Mucosa of gallbladder (tissue), 1 donor: ENCODE results near the gene TTC31. TPM values are rescaled to one million over a fixed set of nuclear protein-coding genes. Genes with fewer than 3 reads are reported as not detected.
"Not testable (repeated sequence)": the region's sequence is repeated elsewhere in the genome, so short reads cannot be mapped to it uniquely, and the experiment has no call there.

Experiments
- DNase-seq: peaks from one replicate; pipeline ENCODE4 v3.0.0-alpha.2; 2020; ENCODE audit warnings: low spot score
- total RNA-seq: library from RNA; stranded (reverse); gene quantifications from one replicate; pipeline ENCODE4 v1.2.1, GENCODE V29; 2021
- donor health status: DM: no; HTN: no; CAD: no.

TTC31 gene
- total RNA-seq, 1 donor from 2014 or later = 41.0 TPM

DNA sequence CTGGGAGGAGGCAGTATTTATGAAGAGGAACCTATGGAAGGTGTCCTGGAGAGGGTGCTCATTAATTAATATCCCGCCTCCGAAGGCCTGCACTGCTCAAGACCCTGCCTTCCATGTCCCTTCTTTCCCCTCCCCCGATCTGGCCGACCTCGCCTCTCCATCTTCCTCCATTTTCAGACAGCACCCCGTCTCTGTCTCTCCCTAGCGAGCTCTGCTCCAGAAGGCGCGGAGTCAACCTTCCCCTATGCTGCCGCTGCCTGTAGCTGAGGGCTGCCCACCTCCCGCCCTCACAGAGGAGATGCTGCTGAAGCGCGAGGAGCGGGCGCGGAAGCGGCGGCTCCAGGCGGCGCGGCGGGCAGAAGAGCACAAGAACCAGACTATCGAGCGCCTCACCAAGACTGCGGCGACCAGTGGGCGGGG lies 25.7 kb upstream of the TTC31 start:
- no peak for DNase-seq

DNA sequence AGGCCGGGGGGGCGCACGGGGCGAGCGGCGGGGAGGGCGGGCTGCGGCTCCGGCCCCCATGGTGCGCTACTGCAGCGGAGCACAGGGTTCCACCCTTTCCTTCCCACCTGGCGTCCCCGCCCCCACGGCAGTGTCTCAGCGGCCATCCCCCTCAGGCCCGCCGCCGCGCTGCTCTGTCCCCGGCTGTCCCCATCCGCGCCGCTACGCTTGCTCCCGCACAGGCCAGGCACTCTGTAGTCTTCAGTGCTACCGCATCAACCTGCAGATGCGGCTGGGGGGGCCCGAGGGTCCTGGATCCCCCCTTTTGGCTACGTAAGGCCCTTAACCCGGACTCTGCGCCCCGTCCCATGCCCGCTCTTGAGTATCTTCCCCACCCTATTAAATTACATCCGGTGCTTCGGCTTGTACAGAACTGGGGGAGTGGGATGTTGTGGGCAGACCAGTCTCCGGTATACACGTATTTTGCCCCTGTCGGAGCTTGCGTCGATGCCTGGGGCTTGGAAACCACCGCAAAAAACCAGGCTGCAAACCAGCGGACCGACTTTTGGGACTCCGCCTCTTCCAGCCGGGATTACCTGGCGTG lies 25.2 kb upstream of the TTC31 start:
- DNase-seq = peak; percentile 63

DNA sequence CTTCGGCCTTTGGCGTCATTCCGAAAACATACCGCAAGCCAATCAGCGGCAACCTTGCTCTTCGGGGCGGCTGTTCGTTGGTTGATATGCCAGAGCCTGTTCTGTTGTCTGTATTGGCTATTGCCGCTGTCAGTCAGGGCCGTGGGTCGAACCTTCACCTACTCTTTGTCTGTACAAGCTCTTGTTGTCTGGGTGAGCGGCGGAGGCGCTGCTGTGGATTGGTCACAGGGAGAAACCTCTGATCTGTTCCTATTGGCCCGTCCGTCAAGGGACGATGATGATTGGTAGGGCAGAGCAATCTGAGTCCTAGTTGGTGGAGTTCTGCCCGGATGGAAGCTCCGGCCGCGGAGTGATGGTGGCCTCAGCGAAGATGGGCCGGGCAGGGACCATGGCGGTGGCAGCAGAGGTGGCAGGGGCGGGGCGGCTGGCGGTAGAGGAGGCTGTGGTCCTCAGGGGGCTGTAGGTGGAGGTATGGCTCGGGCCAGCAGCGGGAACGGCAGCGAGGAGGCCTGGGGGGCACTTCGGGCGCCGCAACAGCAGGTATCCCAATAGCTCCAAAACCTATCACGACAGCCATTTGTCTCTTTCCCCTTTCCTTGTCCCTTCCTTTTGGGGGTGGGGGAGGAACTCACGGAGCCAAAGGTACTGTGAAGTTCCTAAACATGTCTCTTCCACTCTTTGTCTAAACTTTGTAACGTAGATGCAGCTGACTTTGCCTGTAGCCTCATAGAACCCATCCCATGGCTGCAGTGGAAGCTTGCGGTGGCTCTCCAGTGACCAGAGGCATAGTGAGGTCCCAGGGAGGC lies 24.5 kb upstream of the TTC31 start, which contains the start of gene WBP1:
Gene WBP1, plus strand, starts transcription at position 307 of the 806 bp plus-strand sequence. Its CDS starts 165 bp downstream, at position 472.
- DNase-seq = peak; percentile 100

DNA sequence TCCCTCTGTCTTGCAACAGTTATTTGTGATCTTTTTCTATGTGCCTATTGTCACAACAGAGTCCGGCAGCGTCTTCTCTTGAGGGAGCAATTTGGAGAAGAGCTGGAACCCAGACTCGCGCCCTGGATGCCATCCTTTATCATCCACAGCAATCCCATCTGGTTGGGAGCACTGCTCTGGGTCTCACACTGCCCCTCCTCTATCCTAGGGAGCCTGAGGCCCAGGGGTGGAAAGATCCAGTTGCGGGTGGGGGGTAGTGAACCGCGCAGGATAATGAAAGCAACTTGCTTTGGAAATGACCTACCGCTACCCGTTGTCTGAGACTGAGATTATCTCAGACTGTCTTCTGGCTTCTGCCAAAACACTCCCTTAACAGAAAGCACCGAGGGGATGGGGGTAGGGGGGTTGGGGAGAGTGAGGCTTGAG lies 23.9 kb upstream of the TTC31 start:
- DNase-seq = no peak

DNA sequence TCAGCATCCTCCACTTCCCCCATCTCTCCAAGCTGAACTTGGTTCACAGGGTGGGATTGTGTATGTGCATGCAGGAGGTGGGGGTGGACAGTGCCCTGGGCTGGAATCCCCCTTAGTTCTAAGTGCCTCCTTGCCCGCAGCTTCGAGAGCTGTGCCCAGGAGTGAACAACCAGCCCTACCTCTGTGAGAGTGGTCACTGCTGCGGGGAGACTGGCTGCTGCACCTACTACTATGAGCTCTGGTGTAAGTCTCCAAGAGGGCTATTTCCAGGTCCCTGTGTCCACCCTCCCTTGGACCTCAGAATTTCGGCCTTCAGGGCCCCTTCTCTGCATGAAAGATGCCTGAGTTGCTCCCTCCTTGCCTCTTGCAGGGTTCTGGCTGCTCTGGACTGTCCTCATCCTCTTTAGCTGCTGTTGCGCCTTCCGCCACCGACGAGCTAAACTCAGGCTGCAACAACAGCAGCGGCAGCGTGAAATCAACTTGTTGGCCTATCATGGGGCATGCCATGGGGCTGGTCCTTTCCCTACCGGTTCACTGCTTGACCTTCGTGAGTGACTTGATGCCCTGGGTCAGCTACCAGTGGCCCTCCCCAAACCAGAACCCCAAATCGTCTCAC lies 23.3 kb upstream of the TTC31 start:
- DNase-seq = not testable (repeated sequence)

DNA sequence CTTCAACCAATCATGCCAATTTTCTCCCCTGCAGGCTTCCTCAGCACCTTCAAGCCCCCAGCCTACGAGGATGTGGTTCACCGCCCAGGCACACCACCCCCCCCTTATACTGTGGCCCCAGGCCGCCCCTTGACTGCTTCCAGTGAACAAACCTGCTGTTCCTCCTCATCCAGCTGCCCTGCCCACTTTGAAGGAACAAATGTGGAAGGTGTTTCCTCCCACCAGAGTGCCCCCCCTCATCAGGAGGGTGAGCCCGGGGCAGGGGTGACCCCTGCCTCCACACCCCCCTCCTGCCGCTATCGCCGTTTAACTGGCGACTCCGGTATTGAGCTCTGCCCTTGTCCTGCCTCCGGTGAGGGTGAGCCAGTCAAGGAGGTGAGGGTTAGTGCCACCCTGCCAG lies 22.7 kb upstream of the TTC31 start:
- not testable (repeated sequence) for DNase-seq

DNA sequence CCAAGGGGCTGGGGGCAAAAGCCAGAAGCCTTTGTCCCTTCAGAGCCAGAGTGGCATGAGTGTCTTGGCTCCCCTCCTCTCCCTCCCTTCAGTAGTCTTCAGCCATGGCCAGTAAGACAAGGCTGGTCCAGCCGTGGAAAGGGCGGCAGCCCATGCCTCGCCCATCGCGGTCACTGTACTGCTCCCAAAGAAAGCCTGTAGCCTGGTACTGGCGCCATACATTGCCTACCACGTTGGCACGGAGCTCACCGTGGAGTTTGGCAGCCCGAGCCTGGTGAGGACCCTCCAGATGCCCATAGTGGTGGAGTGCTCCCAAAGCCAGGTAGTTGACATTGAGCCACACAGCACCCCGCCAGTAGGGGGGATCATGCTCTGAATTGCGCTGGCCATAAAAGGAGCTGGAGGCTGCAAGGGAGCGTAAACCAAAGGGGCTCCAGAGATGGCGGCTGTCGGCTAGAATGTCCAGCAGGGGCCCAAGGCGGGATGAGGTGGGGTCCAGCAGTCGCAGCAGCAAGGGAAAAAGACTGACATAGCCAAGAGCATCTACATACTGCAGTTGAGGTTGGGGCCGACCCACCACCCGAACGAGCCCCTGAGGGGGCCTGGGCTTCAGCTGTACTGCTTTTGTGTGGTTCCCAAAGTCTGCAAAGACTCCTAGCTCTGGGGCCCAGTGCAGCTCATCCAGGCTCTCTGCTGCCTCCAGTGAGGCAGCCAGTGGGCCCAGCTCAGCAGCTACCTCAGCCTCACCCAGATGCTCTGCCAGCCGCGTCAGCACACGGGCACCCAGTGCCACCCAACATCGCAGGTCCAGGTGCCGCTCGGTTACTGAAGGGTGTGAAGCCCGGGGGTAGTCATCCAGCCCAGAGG lies 21.5 kb upstream of the TTC31 start:
- no peak for DNase-seq

DNA sequence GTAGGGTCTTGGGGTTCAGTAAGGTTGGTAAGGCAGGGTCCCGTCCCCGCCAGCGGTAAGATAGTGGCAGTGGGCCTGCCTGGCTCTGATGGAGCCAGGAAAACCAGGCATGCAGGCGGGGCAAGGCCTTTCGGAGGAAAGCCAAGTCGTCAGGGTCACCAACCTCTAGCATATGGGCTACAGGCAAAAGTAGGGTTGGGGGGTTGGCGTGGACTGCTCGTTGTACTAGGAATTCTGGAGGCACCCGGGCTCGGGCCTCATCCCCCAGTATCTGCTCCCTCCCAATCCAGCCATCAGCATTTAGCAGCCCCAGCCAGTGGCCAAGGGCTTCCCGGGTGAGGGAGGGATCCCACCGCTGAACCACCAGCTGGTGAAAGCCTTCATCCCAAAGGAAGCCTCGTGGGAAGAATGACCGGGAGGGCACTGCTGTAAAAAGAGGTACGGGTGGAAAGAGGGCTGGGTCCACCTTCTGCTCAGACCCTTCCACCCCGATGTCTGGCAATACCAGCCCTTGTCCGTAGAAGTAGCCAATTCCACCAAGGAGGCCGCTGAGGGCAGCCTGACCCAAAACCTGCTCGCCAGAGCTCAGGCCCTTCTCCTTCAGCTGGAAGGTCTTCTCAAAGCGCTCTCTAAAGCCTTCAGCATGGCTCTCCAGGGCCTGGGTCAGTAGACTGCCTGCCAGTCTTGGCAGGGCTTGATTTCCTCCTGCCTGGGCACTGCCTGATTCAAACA lies 20.7 kb upstream of the TTC31 start:
- no peak for DNase-seq

DNA sequence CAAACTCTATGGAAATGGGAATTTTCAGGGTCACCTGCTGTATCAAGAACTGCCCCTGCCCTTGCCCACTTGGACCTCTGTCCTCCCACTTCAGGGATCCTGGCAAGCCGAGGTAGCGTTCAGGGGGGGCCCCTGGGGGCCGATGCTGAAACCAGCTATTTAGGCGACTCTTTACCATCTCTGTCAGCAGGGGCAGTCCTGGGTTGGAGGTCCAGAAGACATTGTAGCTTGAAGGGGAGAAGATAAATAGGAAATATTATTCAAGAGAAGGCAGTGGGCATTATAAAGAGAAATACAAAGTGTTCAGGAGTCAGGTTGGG lies 20.1 kb upstream of the TTC31 start:
- DNase-seq = no peak

DNA sequence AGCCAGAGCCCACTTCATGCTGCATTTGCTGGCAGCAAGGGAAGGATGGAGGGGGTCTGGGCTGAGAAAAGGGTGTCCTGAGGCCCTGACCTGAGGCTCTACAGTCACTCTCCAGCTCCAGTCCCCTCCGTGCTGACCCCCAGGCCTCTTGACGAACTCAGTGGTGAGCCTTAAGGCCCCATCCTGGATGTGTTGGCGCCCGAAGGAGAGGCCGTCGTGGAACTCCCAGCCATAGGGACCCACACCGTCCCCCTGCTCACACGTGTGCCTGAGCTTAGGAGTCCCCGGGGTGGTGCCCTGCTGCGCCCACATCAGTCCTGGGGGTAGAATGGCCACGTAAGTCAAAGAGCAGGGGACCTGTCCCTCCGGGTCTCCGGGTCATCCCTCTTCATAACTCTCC lies 18.5 kb upstream of the TTC31 start:
- no peak for DNase-seq

DNA sequence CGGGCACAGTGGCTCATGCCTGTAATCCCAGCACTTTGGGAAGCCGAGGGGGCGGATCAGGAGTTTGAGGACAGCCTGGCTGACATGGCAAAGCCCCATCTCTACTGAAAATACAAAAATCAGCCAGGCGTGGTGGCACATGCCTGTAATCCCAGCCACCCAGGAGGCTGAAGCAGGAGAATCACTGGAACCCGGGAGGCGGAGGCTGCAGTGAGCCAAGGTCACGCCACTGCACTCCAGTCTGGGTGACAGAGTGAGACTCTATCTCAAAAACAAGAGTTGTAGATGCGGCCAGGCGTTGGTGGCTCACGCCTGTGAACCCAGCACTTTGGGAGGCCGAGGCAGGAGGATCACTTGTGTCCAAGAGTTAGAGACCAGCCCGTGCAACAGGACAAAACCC lies 12.1 kb upstream of the TTC31 start:
- DNase-seq = not testable (repeated sequence)

DNA sequence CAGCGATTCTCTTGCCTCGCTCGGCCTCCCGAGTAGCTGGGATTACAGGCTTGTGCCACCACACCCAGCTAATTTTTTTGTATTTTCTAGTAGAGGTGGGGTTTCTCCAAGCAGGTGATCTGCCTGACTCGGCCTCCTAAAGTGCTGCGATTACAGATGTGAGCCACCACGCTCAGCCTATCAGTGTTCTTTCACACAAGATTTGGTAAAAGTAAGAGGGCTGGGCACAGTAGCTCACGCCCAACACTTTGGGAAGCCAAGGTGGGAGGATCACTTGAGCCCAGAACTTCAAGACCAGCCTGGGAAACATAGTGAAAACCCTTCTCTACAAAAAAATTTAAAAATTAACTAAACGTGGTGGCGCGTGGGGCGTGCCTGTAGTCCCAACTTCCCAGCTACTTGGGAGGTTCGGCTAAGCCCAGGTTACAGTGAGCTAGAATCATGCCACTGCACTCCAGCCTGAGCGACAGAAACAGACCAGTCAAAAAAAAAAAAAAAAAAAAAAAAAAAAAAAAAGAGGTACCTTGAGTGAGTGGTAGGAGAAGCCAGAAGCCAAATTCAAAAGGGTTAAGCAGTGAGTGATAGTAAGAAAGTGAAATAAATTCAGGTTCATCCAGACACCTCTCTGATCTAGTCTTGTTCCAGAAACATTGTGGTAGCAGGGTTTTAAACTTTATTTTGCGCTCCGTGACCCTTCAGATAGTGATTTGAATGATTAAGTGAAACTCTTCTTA lies 11.4 kb upstream of the TTC31 start:
- no peak for DNase-seq

DNA sequence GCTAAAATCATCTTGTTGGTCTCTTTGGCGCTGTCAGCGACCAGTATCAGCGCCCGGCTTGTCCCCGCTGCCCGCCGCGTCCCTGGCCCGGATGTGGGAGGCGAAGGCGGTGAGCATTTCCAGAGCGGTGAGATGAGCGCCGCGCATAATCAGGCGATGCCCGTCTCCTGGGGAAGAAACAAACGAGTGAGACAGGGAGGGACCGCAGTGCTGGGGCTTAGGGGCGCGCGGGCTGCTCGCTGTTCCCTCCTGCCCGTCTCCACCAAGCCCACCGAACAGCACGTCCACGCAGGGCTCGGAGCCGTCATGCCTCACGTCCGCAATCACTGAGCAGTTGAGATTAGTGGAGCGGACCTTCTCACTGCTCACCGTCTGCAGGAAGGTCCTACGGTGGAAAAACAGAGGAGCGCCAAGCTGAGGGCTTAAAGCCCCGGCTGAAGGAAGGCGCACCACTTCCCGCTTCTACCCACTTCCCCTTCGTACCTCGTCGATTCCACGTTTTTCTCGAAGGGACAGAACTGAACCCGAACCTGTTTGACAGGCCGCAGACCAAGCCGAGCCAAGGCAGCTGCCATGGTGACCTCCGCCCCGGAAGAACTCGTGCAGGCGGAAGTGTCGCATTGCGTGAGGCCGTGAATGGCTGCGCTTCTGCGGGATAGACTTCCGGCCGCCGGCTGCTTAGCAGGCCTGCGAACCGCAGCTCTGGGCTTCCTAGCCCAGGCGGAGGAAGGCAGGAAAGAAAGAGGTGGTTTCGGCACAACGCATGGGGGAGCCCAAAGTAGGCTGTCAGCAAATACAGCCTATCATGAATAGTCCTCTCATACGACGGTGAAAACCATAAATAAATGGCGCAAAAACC lies 10.6 kb upstream of the TTC31 start, which contains the start of gene MRPL53:
Gene MRPL53, minus strand, starts transcription at position 595 of the 859 bp plus-strand sequence. Its CDS starts 20 bp downstream, at position 575.
- peak; percentile 95 for DNase-seq

DNA sequence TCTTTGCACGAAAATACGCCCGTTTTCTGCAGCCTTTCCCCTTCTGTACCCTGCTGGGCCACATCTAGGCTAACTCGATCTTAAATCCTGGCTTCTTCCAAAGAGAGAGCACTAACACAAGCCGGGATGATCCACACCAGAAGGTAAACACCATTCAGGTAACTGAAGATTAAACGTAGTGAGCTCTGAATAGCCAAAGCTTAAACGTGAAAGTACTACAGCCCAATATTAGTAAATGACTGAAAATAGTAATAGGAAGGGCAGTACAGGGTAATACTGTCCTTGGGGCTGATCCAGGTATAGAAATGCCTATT lies 10.0 kb upstream of the TTC31 start:
- DNase-seq = no peak

DNA sequence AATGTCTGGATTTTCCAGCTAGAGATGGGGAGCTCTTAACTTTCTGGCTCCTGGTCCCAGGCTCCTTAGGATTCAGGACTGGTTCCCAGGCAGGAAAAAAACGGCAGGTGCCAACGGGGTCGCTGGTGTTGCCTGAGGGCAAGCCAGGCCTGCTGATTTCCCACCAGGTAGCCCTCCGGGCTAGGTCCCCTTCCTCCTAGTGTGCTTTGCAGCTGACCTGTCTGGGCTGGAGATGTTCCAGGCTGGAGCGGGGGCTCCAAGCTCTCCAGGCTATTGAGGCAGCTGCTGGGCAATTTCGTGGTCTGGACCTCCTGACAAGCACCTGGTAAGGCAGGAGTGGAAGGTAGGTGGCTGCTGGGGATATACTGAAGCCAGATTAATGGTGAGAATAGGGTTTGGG lies 8.4 kb upstream of the TTC31 start:
- no peak for DNase-seq

DNA sequence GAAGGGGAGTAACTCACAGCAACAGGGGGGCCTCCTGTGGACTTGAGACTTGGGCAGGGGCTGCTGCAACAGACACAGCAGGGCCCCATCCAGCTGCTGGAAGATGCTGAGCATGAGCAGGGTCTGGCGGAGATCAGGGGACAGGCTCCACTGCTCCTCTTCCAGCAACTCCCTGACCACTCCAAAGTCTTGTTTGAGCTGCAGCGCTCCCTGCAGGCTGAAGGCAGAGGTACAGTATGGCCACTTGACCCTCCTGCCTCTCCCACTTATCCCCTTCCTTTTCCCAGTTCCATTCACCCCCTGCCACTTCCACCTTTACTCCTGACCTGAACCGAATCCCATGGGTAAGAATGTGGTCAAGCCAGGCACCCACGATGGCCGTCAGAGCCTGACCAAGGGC lies 8.0 kb upstream of the TTC31 start:
- DNase-seq = no peak

DNA sequence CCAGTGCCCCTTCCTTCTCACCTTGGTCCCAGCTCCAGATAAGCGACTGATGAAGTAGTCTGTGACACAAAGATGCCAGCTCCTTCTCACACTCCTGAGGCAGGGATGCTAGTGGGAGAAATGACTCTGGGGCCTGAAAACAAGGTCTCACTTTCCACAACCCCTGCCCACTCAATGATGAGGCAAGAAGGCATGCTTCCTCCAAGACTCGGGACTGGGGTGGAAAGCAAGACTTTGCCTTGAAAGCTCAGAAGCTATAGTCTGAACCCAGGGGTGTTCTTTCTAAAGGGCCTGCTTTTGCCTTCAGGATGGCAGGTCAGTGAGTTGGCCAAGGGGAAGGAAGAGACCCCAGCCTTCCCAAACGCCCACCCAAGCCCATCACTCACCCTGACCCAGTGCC lies 1.4 kb upstream of the TTC31 start:
- no peak for DNase-seq

DNA sequence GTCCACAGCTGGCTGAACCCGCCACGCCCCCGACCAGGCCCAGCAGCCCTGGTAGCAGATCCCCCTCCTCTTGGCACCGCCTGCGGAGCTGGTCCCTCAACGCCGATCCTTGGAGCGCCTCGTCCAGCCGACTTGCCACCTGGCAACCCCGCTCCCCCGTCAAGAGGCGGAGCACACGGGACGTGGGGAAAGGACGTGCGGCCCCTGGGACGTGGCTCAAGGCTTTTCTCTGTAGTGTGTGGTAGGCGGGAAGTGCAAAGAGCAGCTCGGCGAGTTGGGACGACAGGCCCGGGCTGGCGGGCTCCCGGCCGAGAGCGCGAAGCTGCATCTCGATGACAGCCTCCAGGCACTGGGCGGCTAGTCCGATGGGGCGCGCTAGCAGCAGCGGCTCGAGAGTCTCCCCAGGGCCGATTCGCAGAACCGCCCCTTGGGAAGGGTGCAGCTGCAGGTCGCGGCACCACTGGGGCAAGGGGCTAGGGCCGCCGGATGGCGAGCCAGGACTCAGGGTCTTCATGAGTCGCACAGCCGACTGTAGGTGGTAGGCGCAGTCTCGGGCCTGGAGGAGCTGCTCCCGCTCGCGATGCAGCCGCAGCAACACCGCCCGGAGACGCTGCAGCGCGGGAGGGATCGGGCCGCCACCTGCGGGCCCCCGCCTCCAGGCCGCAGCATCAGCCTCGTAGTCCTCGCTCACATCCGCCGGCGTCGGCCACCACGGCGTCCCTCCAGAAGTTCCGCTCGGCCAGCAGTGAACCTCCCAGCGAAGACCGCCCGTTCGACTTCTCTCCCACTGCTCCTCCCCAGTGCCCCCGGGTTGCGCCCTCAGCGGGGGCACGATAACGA lies 700 bp upstream of the TTC31 start:
- no peak for DNase-seq

DNA sequence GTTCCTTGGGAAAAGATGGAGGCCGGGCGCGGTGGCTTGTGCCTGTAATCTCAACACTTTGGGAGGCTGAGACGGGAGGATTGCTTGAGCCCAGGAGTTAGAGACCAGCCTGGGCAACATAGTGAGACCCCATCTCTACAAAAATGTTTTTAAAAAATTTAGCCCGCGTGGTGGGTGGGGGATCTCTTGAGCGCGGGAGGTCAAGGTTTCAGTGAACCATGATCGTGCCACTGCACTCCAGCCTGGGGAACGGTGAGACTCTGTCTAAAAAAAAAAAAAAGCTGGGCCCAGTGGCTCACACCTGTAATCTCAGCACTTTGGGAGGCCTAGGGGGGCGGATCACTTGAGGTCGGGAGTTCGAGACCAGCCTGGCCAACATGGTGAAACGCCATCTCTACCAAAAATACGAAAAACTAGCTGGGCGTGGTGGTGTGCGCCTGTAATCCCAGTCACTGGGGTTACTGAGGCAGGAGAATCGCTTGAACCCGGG lies 839 bp downstream of the TTC31 start:
- not testable (repeated sequence) for DNase-seq
